Fibroblast of villous mesenchyme (primary cell): ENCODE data around the gene SUSD6. TPM values are rescaled to one million over a fixed set of nuclear protein-coding genes. Genes with fewer than 3 reads are reported as not detected.
"Not testable (repeated sequence)": the region's sequence is repeated elsewhere in the genome, so short reads cannot be mapped to it uniquely, and the experiment has no call there.

Experiments used
- DNase-seq: peaks from one replicate; pipeline ENCODE4 v3.0.0-alpha.2; 2010; ENCODE audit warnings: low read depth
- H3K4me3 ChIP-seq: 2 replicates; pipeline ENCODE4 v1.5.1; 2011; ENCODE audit warnings: low read depth, mild to moderate bottlenecking, low read length
- CTCF ChIP-seq: IDR thresholded peaks from 2 replicates; pipeline ENCODE4 v1.5.1; 2012; ENCODE audit warnings: low read depth, mild to moderate bottlenecking, low read length; ENCODE audit not compliant: insufficient read depth
- total RNA-seq: library from RNA; depleted of rRNA; stranded (reverse); fragments of >200 nt; gene quantifications from 2 replicates; pipeline ENCODE4 v1.2.3, GENCODE V29; 2012

The SUSD6 gene
- total RNA-seq, 1 donor = 12.5 TPM

GRCh38 chr14:69715725-69716477 is 104.5 kb downstream of the SUSD6 start:
- no peak for TF ChIP-seq CTCF
- peak; percentile 77 for DNase-seq
- no peak overlapping the region for H3K4me3 ChIP-seq

- TF ChIP-seq CTCF = no peak
- H3K4me3 ChIP-seq = no peak overlapping the region
- DNase-seq = peak; percentile 80
Measured at GRCh38 chr14:69716478-69717187, 105.2 kb downstream of the SUSD6 start.

- H3K4me3 ChIP-seq, DNase-seq: not testable (repeated sequence)
Measured at GRCh38 chr14:69718614-69719013, 107.2 kb downstream of the SUSD6 start.

GRCh38 chr14:69719501-69719951 is 108.1 kb downstream of the SUSD6 start:
- H3K4me3 ChIP-seq = no peak overlapping the region
- TF ChIP-seq CTCF = no peak
- DNase-seq = peak; percentile 90

- H3K4me3 ChIP-seq = no peak overlapping the region
- no peak for TF ChIP-seq CTCF
- no peak for DNase-seq
Measured at GRCh38 chr14:69720912-69721311, 109.5 kb downstream of the SUSD6 start.

- DNase-seq = peak; percentile 69
- H3K4me3 ChIP-seq = peak overlapping the region; percentile 49
- TF ChIP-seq CTCF = peak; percentile 98
Measured at GRCh38 chr14:69726761-69727511, 115.5 kb downstream of the SUSD6 start.

GRCh38 chr14:69727860-69728259 is 116.5 kb downstream of the SUSD6 start:
- no peak overlapping the region for H3K4me3 ChIP-seq
- no peak for TF ChIP-seq CTCF
- no peak for DNase-seq

GRCh38 chr14:69731919-69732598 is 120.7 kb downstream of the SUSD6 start:
- not testable (repeated sequence) for DNase-seq, H3K4me3 ChIP-seq

- H3K4me3 ChIP-seq, DNase-seq: not testable (repeated sequence)
Measured at GRCh38 chr14:69736405-69736804, 125.0 kb downstream of the SUSD6 start.
